Ishikawa (cell line): ENCODE data around the gene CTNNA3.

ENCODE experiments used
- CEBPB ChIP-seq: IDR thresholded peaks from 2 replicates; pipeline ENCODE4 v1.6.1; 2012
- CREB1 ChIP-seq: IDR thresholded peaks from 2 replicates; pipeline ENCODE4 v1.6.1; 2012; ENCODE audit warnings: low read depth
- EGR1 ChIP-seq: IDR thresholded peaks from 2 replicates; pipeline ENCODE4 v1.6.1; 2012
- EP300 ChIP-seq: IDR thresholded peaks from 2 replicates; pipeline ENCODE4 v1.6.1; 2012; ENCODE audit warnings: borderline replicate concordance
- FOXM1 ChIP-seq: IDR thresholded peaks from 2 replicates; pipeline ENCODE4 v1.6.1; 2012; ENCODE audit warnings: low read depth, borderline replicate concordance
- NFIC ChIP-seq: IDR thresholded peaks from 2 replicates; pipeline ENCODE4 v1.6.1; 2012
- TAF1 ChIP-seq: IDR thresholded peaks from 2 replicates; pipeline ENCODE4 v1.6.1; 2012; ENCODE audit warnings: low read depth, mild to moderate bottlenecking
- TEAD4 ChIP-seq: IDR thresholded peaks from 2 replicates; pipeline ENCODE4 v1.6.1; 2012
- YY1 ChIP-seq: IDR thresholded peaks from 2 replicates; pipeline ENCODE4 v1.6.1; 2012; ENCODE audit warnings: low read depth
- ZBTB7A ChIP-seq: IDR thresholded peaks from 2 replicates; pipeline ENCODE4 v1.6.1; 2012; ENCODE audit warnings: low read depth
- TF ChIP-seq, protein P1 (sequence below): IDR thresholded peaks from 2 replicates; pipeline ENCODE4 v1.6.1; 2012
- TF ChIP-seq, protein P2 (sequence below): IDR thresholded peaks from 2 replicates; pipeline ENCODE4 v1.6.1; 2012
- TF ChIP-seq, protein P3 (sequence below): IDR thresholded peaks from 2 replicates; pipeline ENCODE4 v1.6.1; 2012; ENCODE audit warnings: low read depth, mild to moderate bottlenecking

DNA sequence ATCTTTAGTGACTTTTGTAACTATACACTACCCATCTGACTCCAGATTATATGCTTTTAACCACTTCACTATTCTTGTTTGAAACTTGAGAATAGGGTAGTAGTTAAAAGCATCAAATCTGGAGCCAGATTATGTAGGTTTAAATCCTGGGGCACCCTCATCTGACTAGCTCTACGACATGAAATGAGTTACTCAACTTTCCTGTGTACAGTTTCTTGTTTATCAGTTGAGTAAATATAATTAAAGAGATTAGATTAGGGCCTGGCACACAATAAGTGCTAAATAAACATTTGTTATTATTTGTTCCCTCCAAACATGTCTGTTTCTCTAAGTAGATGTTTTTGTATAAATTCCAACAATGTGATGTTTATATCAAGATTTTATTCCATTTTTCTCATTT lies 1255.4 kb downstream of the CTNNA3 start:
- TF ChIP-seq CREB1: no peak
- no peak for TF ChIP-seq EP300
- TF ChIP-seq TEAD4: no peak
- TF ChIP-seq, protein P1, sequence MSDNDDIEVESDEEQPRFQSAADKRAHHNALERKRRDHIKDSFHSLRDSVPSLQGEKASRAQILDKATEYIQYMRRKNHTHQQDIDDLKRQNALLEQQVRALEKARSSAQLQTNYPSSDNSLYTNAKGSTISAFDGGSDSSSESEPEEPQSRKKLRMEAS: no peak
- TF ChIP-seq TAF1: no peak
- TF ChIP-seq, protein P2, sequence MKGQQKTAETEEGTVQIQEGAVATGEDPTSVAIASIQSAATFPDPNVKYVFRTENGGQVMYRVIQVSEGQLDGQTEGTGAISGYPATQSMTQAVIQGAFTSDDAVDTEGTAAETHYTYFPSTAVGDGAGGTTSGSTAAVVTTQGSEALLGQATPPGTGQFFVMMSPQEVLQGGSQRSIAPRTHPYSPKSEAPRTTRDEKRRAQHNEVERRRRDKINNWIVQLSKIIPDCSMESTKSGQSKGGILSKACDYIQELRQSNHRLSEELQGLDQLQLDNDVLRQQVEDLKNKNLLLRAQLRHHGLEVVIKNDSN: no peak
- TF ChIP-seq YY1: no peak
- no peak for TF ChIP-seq CEBPB
- no peak for TF ChIP-seq EGR1
- TF ChIP-seq ZBTB7A: no peak
- TF ChIP-seq, protein P3, sequence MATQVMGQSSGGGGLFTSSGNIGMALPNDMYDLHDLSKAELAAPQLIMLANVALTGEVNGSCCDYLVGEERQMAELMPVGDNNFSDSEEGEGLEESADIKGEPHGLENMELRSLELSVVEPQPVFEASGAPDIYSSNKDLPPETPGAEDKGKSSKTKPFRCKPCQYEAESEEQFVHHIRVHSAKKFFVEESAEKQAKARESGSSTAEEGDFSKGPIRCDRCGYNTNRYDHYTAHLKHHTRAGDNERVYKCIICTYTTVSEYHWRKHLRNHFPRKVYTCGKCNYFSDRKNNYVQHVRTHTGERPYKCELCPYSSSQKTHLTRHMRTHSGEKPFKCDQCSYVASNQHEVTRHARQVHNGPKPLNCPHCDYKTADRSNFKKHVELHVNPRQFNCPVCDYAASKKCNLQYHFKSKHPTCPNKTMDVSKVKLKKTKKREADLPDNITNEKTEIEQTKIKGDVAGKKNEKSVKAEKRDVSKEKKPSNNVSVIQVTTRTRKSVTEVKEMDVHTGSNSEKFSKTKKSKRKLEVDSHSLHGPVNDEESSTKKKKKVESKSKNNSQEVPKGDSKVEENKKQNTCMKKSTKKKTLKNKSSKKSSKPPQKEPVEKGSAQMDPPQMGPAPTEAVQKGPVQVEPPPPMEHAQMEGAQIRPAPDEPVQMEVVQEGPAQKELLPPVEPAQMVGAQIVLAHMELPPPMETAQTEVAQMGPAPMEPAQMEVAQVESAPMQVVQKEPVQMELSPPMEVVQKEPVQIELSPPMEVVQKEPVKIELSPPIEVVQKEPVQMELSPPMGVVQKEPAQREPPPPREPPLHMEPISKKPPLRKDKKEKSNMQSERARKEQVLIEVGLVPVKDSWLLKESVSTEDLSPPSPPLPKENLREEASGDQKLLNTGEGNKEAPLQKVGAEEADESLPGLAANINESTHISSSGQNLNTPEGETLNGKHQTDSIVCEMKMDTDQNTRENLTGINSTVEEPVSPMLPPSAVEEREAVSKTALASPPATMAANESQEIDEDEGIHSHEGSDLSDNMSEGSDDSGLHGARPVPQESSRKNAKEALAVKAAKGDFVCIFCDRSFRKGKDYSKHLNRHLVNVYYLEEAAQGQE: no peak
- TF ChIP-seq FOXM1: no peak
- TF ChIP-seq NFIC: no peak
